GM13976 (cell line): Measurements from ENCODE around the gene EHMT1.

Experiments
- DNase-seq: peaks from one replicate; pipeline ENCODE4 v3.0.0; 2012; ENCODE audit warnings: low spot score
- in situ Hi-C: fragments of 300-500 bp; cut with MboI; formaldehyde crosslinking; loops from one replicate; pipeline ENCODE4 v1.12.0; 2022; ENCODE audit warnings: low sequenced_read_pairs, mixed read lengths, inconsistent platforms; ENCODE audit not compliant: unreplicated experiment
- TF ChIP-seq, protein P1 (sequence below): IDR thresholded peaks from 2 replicates; pipeline ENCODE4 v1.5.1; 2012; ENCODE audit warnings: borderline replicate concordance, mild to moderate bottlenecking; ENCODE audit not compliant: insufficient read depth; ENCODE audit errors: extremely low read depth, missing control alignments, control extremely low read depth

Gene EHMT1

DNA sequence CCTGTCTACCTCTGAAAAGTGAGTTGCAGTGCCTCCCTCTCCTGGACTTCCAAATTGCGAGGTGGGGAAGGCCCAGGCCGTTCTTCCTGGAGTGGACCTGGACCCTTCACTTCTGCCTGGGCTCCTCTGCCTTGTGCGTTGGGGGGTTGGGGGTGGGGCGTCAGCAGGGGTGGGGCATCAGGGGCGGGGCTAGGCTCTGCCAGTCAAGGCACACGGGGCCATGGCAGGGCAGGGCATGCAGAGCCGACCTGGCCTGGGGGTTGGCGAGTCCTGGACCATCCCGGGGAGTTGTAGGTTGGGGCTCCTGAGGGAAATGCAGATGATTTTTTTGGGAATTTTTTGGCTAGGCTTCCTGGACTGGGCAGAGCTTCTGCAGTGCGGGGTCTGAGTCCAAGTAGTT, 87.1 kb downstream of the EHMT1 start:
- in situ Hi-C loops, result no loop called here
- TF ChIP-seq, protein P1, sequence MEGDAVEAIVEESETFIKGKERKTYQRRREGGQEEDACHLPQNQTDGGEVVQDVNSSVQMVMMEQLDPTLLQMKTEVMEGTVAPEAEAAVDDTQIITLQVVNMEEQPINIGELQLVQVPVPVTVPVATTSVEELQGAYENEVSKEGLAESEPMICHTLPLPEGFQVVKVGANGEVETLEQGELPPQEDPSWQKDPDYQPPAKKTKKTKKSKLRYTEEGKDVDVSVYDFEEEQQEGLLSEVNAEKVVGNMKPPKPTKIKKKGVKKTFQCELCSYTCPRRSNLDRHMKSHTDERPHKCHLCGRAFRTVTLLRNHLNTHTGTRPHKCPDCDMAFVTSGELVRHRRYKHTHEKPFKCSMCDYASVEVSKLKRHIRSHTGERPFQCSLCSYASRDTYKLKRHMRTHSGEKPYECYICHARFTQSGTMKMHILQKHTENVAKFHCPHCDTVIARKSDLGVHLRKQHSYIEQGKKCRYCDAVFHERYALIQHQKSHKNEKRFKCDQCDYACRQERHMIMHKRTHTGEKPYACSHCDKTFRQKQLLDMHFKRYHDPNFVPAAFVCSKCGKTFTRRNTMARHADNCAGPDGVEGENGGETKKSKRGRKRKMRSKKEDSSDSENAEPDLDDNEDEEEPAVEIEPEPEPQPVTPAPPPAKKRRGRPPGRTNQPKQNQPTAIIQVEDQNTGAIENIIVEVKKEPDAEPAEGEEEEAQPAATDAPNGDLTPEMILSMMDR, result no peak

DNA sequence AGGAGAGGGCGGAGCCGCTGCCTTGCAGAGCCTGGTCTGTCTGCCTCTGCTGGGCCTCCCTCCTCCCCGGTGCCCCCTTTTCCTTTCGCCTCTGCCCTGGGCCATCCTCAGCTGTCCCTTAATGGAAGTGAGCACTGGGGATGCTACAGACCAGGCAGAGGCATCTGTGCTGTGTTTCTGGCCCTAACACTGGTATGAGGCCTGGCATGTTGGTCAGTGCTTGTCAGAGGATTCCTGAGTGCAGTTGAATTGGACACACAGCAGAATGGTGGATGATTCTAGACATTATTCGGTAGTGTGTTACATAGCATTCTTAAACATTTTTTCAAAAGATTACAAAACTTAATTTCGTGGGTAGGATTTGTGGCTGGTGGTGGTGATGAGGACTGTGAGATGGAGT, 88.6 kb downstream of the EHMT1 start:
- no peak for DNase-seq
- TF ChIP-seq, protein P1, result no peak
- in situ Hi-C loops, result no loop called here

More for the DNA sequence above, 87.1 kb downstream of the EHMT1 start:
- peak; percentile 74 for DNase-seq

DNA sequence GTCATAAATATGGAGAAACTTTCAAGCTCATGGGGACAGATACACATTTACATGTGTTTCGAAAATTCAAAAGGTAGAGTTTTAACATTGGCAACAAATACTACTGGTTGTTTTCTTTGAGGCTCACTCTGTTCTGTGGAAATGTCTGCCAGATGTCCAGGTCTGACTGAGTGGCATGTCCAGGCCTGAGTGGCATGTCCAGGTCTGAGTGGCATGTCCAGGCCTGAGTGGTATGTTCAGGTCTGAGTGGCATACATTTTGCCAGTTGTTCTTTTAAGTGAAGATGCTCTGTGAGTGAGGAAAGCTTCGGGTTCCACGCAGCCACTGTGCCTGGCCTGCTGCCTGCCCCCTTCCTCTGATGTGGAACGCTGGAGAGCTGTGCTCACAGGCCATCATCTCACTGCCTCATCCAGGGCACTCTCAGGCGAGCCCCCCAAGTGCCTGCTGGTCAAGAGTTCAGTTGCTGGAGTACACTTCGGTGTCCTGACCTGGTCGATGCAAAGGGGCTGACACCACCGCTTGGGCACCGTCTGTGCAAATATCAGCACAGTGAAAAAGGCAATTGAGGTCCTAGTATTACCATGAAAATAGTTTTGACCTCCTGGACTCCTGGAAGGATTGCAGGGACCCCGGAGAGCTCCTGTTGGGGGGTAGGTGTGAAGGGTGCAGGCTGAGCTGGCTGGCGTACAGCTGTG, 89.9 kb downstream of the EHMT1 start:
- in situ Hi-C loops, result no loop called here
- DNase-seq, result no peak
- TF ChIP-seq, protein P1, result no peak

DNA sequence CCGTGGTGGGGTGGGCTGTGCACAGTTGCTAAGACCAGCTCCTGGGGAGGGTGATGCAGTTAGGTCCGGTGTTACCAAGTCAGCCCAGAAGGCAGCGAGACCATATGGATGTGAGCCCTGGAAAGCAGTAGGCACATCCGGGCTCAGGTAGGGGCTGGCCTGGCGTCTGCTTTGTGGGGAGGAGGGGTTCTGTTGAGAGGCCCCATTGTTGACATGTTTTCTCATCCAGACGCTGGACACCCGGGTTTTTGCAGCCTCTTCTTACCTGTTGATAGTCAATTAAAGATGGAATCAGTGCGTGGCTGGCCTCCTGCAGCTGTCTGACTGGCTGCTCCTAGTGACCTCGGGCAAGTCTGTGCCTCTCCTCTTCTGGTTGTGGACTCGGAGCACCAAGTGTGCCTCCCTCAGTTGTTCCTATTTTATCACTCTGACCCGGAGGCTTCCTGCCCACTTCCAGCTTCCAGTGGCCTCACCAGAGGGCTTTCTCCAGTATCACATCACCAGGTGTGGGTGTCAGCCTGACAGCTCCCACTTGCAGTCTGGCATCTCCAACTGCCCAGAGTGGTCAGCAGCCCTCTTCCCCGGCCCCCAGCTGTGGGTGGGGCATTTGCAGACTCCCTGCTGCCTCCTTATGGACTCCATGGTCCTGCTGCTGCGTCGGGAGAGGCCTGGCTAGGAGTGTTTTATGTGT, 90.8 kb downstream of the EHMT1 start:
- TF ChIP-seq, protein P1, result no peak
- no peak for DNase-seq
- in situ Hi-C loops, result no loop called here

DNA sequence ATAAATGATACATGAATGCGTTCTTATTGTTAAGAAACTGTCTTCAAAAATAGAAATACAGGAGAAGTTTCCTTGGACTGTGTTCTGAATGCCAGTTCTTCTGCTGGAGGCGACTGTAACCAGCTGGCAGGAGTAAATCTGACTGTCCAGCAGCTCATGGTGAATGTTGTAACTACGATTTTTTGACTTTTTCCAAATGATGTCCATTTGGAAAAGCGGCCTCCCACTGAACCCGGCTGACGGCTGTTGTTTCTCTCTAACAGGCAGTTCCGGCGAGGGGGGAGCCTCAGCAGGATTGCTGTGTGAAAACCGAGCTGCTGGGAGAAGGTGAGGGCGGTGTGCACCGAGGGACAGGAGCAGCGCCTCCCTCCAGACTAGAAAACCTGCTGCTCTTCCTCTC, 91.9 kb downstream of the EHMT1 start:
- DNase-seq, result no peak
- in situ Hi-C loops, result no loop called here
- TF ChIP-seq, protein P1, result no peak

DNA sequence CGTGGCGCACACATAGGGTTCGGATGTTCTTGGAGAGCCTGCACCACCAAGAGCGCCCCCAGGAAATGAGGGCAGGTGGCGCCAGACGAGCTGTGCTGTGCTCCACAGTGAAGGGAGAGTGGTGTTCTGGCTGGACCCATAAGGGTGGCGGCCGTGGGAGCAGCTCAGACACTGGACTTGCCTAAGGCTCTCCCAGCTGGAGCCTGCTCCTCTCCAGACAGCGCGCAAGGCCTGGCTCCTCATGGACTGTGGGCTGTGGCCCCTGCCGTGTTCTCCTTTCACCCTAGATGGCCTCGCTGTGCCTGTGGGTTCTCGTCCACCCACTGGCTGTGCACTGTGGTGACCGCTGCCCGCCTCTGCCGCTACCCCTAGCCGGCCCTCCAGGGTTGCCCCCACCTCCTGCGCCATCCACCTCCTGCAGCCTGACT, 92.9 kb downstream of the EHMT1 start:
- no peak for DNase-seq
- TF ChIP-seq, protein P1, result no peak
- in situ Hi-C loops, result no loop called here
